ENCODE measurements around the gene MT1B.

- TF ChIP-seq CTCF (IDR thresholded peaks at IDR 0.05; ENCODE audit: low read depth, low read length) (no peak), EZH2phosphoT487 (IDR thresholded peaks at IDR 0.05; ENCODE audit: low read depth) (no peak)
Measured at GRCh38 chr16:56606476-56607108, 45.1 kb upstream of the MT1B start.

Measured in OCI-LY3 (cell line).